Ishikawa (cell line): Measurements from ENCODE around the gene GRHL3.

Source experiments
- CEBPB ChIP-seq: IDR thresholded peaks from 2 replicates; pipeline ENCODE4 v1.6.1; 2012
- CREB1 ChIP-seq: IDR thresholded peaks from 2 replicates; pipeline ENCODE4 v1.6.1; 2012; ENCODE audit warnings: low read depth
- EGR1 ChIP-seq: IDR thresholded peaks from 2 replicates; pipeline ENCODE4 v1.6.1; 2012
- EP300 ChIP-seq: IDR thresholded peaks from 2 replicates; pipeline ENCODE4 v1.6.1; 2012; ENCODE audit warnings: borderline replicate concordance
- FOXM1 ChIP-seq: IDR thresholded peaks from 2 replicates; pipeline ENCODE4 v1.6.1; 2012; ENCODE audit warnings: low read depth, borderline replicate concordance
- MAX ChIP-seq: IDR thresholded peaks from 2 replicates; pipeline ENCODE4 v1.6.1; 2012
- NFIC ChIP-seq: IDR thresholded peaks from 2 replicates; pipeline ENCODE4 v1.6.1; 2012
- RAD21 ChIP-seq: IDR thresholded peaks from 2 replicates; pipeline ENCODE4 v1.6.1; 2012; ENCODE audit warnings: low read depth
- REST ChIP-seq: IDR thresholded peaks from 2 replicates; pipeline ENCODE4 v1.6.1; 2012; ENCODE audit warnings: low read depth, mild to moderate bottlenecking
- TAF1 ChIP-seq: IDR thresholded peaks from 2 replicates; pipeline ENCODE4 v1.6.1; 2012; ENCODE audit warnings: low read depth, mild to moderate bottlenecking
- TCF12 ChIP-seq: IDR thresholded peaks from 2 replicates; pipeline ENCODE4 v1.6.1; 2012; ENCODE audit warnings: low read depth
- TEAD4 ChIP-seq: IDR thresholded peaks from 2 replicates; pipeline ENCODE4 v1.6.1; 2012
- USF1 ChIP-seq: IDR thresholded peaks from 2 replicates; pipeline ENCODE4 v1.6.1; 2012
- YY1 ChIP-seq: IDR thresholded peaks from 2 replicates; pipeline ENCODE4 v1.6.1; 2012; ENCODE audit warnings: low read depth
- ZBTB7A ChIP-seq: IDR thresholded peaks from 2 replicates; pipeline ENCODE4 v1.6.1; 2012; ENCODE audit warnings: low read depth

GRHL3 gene

DNA sequence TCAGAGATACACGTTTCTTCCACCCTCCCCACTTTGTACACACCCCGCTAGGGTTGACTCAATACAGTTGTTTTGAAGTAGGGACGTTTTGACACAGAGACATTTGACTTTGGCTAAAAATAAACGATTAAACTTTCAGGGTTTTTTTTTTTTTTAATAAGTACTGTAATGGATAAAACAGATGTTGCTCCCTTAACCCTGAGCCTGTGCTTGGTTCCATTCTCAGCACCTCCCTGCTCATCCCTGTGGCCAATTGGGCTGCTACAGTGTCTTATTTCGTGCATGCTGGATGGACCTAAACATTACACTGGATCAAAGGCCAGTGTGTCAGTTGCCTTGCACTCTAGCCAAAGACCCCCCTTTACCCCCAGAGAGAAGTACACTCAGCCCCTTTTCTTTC, 16.9 kb downstream of the GRHL3 start:
- TF ChIP-seq NFIC (no peak), MAX (no peak), CREB1 (no peak), EP300 (no peak), USF1 (no peak), FOXM1 (no peak), YY1 (no peak), TAF1 (no peak), TEAD4 (no peak), ZBTB7A (no peak), EGR1 (no peak), TCF12 (no peak), RAD21 (no peak), REST (no peak), CEBPB (no peak)

GRCh38 chr1:24337455-24337854, 18.3 kb downstream of the GRHL3 start:
- TF ChIP-seq FOXM1 = no peak
- no peak for TF ChIP-seq RAD21
- no peak for TF ChIP-seq CREB1
- TF ChIP-seq TAF1 = no peak
- no peak for TF ChIP-seq EP300
- no peak for TF ChIP-seq USF1
- TF ChIP-seq ZBTB7A = no peak
- no peak for TF ChIP-seq TEAD4
- no peak for TF ChIP-seq EGR1
- no peak for TF ChIP-seq YY1
- TF ChIP-seq TCF12 = no peak
- no peak for TF ChIP-seq CEBPB
- no peak for TF ChIP-seq MAX

DNA sequence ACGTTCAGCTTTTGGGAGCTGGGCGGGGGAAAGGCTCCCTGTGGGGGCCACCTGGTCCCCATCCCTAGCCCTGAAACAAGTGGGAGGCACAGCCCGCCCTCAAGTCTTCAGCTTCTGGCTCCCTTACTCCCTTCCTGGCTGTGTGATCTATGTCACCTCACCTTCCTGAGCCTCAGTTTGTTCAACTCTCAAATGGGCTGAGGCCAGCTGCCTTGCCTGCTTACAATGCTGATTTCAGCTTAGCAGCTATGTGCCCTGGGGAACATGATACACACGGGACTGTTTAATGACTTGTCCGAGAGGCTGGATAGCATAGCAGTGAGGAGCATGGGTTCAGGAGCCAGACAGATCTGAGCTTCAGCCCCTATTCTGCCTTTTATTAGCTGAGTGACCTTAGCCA, 19.3 kb downstream of the GRHL3 start:
- TF ChIP-seq TEAD4 (no peak), MAX (no peak), USF1 (no peak)

DNA sequence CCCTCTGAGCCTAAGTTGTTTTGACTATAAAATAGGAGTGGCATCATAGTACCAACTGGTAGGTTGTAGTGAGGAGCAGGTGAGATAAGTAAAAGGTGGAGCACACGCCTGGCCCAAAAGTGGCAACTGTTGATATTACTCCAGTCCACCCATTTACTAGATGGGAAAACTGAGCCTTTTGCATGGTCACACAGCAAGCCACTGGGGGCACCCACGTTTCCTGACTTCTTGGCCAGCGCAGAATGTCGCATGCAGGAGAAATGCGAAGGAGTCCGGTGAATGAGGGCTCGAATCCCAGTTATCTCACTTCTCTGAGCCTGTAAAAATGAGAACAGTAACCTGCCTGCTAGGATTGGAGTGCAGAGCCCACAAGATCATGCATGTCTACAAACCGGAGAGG, 20.8 kb downstream of the GRHL3 start:
- TF ChIP-seq TEAD4 (no peak), MAX (no peak), CREB1 (no peak), NFIC (no peak)

DNA sequence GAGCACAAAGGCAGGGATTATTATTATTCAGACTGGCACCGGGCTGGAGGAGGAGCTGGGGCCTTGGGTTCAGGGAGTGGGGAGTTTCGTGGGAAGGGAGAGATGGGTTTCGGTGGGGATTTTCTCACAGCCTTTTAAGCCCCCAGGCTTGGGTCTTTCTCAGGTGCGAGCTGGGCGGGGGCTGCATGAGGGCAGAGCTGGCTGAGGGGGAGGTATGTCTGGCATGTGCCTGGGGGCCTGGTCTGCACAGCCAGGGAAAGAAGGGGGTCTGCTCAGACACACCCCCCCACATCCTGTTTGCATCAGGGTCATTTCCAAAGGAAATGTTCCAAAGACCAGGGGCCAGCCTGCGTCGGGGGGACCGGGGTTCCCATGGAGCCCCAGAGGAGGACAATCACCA, 21.6 kb downstream of the GRHL3 start:
- TF ChIP-seq ZBTB7A (no peak), RAD21 (no peak), MAX (no peak), CEBPB (no peak), REST (no peak), TCF12 (no peak), YY1 (no peak), NFIC (no peak), TEAD4 (no peak), CREB1 (no peak), EP300 (no peak), USF1 (no peak), TAF1 (no peak), FOXM1 (no peak)
